Brain pericyte (primary cell): ENCODE data around the gene TLE1.

Source experiments
- DNase-seq: peaks from one replicate; pipeline ENCODE4 v3.0.0-alpha.2; 2012; ENCODE audit warnings: low read depth, low spot score

Gene TLE1

DNA sequence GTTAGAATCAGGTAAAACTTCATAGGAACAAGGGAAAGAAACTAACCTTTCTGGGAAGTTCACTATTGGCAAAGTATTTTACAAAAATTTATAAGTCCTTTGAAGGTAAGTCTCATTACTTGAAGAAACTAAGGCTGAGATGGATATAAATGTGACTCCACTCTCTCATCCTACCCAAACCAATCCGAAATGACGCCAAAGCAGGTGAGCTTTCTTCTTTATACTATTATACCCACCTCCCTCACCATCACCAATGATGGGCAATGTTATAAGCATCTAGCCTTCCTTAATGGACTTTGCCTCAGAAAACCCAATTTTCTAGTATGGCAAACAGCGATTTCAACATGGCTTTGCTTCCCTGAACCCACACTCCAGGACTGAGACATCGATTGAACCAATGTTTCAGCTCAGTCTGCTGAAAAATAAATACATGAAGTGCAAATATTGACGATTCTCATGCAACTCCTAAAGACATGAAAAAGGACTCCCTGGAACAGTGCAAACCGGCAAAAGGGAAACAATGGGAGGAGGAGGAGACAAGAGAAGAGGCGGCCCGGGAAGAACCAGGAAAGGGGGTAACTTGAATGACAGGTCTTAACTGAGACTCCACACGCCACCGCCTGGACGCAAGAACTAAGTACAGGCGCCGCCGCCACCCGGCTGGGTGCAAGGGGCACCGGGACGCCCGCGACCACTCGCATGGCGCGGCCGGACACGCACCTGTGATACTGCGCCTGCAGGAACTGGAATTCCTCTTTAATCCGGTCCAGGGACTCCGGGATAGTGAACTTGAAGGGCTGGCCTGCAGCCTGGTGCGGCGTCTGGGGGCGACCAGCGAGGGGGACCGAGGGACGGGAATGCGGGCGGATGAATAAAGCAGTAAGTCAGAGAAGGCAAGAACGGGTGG is 2.5 kb downstream of the TLE1 start:
- no peak for DNase-seq

DNA sequence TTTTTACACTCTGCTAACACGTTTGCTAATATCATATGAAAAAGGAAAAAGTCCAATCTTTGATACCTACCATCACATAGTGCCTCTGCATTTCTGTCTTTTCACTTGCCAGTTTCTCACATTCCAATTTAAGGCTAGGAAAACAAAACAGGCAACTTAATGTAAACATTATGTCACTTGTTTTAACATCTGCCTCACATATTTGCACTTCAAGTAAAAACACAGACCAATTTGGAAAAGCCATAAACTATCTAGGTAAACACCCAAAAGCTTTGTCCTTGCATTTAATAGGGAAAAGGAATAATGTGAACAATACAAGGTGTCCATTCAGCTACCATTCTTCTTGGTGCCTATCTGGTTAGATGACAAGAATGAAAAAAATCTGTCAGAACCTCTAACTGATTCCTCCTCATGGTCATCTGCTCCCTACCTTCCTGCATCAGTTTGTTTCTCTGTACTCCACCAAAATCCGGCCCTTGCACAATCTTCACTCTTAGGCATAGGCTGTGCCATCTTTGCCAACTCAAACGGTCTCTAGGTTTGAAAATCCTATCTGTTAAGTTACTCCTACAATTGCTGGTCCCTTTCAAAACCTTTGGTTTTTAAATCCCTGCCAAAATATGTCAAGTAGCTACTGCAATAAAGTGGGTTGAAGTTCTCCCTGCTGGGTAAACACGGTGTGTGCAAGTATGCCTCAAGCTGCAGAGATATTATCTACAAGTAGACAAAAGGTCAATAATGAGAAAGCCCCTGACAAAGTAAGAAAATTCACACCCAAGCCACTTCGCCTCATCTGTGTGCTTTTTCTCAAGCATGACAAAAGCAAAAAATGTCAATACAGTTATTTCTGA is 3.4 kb downstream of the TLE1 start:
- DNase-seq, result no peak

DNA sequence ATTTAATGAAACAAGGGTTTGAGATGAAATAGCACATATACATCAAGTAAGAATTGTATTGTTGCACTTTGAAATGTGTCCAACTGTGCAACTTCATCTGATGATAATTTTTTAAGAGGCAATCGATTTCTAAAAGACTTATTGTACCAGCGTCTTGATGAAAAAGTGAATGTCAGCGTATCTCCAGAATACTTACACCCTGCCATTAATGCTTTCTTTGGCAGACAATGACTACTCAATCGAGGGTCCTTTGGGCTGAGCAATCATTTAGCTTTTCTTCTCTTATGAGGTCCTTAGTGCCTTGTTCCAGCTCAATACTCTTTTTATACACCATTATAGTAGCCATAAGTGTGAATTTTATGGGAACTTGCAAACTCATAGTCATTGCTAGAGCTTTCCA is 4.7 kb downstream of the TLE1 start:
- DNase-seq, result no peak

DNA sequence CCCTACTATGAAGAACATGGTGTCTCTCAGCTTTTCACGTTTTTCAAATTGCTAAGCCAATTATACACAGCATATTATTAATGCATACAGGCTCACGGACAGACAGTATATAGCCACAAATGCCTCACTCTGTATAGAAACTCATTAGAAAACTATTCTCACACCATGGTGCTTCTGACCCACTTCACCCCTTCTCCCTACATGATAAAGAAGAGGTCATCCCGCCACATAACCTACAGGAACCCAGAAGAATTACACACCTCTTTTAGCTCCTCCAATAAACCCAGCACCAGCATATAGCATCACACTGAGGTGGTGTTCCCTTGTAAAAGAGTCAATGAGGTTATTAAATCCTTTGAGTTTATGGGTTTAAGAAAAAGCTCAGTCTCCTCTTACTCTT is 5.6 kb downstream of the TLE1 start:
- DNase-seq, result no peak

DNA sequence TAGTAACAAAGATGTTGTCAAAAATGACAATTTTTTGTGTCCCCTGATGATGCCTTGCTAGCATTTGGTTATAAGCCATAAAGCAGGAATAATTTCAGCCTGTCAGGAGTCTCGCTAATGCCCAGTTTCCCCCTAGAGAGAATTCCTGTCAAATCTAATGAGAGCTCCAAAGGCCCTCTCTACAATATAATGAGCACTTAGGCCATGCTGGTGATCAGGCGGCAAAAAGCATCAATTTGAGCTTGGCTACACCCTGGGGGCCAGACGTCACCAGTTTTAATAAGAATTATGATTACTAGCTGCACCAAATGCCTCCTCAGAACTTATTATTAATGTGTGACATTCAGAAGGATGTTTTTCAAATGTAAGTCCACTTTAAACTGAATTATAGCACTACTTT is 6.1 kb downstream of the TLE1 start:
- no peak for DNase-seq

DNA sequence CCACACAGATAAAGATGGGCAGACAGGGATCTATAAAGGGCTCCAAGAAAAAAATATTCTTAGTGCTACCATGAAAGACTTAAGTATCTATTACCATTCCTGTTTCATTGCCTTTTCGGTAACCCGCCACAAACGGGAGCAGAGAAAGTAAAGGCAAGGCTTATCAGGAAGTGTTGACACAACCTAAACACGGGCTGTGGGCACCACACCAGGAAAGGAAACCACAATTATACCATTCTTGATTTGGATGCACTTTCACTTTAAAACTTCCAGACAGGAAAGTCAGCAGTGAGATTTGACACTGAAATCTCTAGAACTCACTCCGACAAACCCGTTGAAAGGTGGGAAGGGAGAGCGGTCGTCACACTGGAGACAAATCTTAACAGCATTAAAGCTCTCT is 6.5 kb downstream of the TLE1 start:
- no peak for DNase-seq

DNA sequence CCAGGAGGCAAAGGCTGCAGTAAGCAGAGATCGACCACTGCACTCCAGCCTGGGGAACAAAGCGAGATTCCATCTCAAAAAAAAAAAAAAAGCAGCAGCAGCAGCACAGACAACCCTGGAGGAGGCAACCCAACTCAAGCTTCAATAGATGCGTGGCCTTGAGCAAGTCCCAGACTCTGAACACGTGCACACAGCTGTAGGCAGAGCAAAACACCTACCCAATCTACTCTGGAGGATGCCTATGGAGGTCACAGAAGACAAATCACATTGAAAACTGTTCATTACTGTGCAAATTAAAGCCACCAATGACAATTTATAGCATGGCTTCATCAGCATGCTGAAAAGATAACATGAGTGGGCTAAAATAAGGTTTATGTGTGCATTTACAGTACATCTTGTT is 7.2 kb downstream of the TLE1 start:
- DNase-seq, result no peak

DNA sequence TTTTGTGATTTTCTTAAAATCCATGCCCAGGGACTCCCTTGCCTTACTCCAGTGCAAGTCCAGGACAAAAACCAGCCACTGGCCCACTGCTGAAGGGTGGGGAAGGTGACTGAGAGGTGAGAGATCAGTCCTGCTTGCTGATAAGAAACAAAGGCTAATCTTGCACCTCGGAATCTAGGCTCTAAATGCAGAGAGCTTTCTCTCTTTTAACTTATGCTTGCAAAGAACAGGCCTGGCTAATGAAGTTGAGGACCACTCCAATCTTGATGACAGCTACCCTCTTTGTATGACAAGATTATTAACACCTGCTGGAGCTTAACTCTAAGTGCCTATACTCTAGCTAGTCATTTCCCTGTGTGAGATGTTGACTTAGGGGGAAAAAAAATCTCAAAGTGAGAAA is 8.8 kb downstream of the TLE1 start:
- DNase-seq, result no peak

DNA sequence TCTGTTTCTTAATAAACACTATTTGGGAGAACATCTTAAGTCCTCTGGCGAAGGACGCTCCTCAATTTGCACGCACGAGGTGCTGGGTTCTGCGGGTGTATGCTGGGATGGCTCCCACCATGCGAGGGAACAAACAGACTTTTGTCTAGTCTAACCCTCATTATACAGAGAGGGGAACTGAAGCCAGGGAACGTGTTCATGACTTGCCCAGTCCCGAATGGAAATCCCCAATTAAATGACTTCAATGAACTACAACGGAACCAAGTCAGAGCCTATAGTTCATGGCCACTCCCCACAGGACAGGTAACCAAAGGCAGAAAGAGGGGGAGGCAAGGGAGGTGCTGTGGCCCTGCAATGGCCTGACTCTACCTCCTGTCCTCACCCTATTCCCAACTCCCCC is 9.3 kb downstream of the TLE1 start:
- DNase-seq, result no peak

DNA sequence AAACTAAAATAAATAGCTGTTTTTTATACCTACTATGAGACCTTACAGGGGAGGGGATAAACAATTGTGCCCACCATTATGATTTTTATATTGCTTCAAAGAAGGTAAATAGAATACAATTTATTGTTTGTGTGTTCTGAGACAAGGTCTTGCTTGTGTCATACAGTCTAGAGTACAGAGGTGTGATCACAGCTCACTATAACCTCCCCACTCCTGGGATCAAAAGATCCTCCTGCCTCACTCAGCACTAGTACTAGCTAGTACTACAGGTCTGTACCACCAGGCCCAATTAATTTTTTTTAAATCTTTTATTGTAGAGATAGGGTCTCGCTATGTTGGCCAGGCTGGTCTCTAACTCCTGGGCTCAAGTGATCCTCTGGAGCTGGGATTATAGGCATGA is 11.3 kb downstream of the TLE1 start:
- DNase-seq, result no peak

DNA sequence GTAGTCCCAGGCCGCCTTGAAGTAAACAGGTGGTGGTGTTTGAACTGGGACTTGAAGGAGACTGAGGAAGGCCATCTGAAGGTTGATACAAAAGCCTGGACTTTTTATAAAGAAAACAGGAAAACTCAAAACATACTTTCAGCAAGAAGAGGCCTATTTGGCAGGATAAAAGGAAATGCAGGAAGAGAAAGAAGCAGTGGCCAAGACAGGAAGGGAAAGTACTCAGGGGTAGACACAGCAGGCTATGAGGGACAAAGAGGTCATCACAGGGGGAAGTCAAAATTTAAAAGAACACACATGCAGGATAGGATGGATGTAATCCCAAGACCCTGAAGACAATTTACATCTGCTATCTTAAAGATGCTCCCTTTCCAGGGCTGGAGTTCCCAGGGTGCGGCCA is 13.0 kb downstream of the TLE1 start:
- DNase-seq, result no peak

DNA sequence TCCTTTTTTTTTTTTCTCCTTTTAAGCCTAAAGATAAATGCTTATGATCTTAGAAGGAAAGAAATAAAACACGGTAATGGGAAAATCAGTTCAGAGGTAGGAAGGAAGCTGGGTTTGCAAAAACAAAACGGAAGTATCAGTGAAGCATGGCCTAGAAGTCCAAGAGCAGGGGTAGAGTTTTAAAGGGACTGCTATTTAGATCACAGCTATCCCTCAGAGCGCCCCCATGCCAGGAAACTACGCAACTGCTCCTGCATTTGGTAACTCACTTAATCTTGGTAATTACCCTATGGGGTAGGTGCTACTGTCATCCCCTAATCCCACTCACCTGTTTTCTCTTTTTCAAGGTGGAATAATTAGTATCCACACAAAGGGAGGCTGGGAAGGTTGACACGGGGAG is 16.0 kb downstream of the TLE1 start:
- no peak for DNase-seq

DNA sequence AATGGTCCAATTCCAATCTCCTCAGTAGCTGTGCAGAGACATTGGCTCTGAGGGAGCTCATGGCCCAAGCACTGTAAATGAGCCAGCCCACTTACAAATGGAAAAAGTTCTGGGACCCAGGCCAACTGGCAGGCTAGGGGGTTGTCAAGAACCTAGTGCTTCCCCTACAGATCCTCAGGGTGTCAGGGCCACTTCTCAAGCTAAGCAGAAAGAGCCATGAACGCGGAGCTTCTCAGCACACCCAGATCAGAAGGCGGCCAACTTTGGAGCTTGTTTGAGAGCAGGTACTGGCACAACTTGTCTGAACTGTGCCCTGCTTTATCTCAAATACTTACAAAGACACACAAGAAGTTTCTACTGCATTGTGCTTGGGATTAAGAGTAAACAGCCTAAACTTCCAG is 17.5 kb downstream of the TLE1 start:
- no peak for DNase-seq

DNA sequence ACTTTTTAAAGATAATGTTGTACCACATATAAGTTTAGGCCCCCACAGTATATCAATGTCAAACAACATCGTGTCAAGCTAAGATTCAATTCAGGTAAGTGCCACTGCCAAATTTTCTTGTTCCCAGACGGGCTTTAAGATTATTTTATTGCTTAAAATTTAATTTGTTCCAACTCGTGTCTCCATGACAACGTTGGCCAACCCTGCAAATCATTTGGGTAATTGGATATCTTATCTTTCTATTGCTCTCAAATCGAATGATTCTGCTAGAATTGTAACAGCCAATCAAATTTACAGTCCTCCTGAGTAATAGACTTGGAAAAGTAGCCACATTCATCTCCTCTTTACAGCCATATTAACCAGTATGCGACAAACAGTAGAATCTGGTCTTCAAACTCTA is 19.5 kb downstream of the TLE1 start:
- DNase-seq, result no peak

DNA sequence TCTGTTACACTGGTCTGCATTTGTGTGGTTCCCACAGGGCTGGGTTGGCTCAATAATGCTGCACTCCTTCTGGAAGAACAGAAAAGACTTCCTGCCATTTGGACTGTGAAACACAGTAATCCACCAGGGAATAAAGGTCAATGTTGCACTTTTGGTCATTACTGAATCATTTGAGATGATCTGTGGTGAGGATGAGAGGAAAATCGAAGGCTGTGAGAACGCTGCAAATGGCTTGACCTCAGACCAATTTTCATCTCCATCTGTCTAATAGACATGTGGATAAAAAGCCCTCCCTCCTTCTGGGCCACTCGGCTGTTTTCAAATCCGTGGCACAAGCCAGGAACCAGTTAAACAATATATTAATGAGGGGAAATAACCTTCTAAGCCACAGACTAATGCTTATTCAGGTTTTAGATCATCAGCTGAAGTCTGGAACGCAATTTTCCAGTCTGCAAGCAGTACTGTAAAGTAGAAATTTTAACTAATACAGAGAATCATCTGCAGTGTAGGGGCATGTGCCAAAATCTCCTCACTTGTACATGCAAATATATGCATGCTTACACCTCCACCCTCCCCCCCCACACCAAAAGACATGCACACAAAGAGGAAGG is 20.2 kb downstream of the TLE1 start:
- DNase-seq, result no peak

DNA sequence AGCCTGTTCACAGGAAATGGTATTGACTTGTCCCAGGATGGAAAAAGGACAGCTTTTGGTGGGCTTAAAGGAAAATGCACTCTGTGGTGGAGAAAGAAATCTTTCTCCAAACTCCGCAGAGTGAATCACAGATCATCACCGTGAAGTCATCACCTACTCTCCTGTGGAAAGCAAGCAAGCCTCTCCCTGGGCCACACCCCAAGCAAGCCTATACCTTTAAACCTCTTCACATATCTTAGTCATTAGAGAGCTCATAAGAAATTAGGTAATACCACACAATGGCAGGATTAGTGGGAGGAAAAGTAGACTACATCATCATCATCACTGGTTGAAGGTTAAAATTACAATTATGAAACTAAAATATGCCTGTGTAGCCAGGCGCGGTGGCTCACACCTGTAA is 23.2 kb downstream of the TLE1 start:
- no peak for DNase-seq

DNA sequence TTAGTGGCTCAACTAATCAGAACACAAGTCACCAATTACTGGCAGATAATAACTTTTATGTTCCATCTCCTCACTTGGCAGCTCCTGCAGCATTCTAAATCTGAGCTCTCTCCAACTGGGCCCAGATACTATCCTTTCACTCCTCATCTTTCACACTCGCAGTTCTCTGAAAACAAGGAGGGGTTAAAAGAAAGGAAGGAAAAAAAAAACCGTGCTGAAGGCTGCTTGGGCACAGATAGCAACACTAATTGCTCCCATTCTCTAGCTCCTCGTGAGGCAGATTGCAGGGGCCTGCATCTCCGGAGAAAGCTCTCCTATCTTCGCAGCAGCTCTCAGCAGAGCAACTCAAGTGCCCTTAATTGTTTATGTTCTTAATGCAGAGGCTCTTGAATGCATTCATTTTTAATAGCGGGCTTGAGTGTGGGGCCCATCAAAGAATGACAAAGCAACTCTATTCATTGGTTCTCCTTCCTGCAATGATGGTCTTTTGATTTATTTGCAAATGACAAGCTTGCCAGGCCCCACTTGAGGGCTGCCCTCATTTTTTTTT is 23.9 kb downstream of the TLE1 start:
- no peak for DNase-seq

DNA sequence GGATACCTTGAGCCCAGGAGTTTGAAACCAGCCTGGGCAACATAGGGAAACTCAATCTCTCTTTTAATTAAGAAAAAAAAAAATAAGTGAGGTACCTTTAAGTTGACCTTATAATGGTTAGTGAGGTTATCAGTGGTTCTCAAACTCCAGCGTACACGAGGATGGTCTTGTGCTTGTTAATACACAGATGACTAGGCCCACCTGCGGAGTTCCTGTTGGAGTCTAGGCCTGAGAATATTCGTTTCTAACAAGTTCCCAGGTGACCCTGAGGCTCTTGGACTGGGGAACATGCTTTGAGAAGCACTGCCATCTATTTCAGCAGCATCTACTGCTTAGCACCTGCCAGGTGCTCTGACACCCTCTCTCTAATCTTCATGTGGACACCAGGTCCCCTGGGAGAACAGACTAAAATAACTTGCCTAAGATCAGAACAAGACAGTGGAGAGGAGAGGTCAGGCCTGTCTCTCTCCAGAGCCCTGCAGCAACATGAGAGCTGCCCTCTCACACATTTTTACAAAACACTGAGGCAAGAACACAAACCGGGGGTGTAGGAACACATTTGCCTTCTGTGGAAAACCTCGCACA is 24.6 kb downstream of the TLE1 start:
- no peak for DNase-seq

DNA sequence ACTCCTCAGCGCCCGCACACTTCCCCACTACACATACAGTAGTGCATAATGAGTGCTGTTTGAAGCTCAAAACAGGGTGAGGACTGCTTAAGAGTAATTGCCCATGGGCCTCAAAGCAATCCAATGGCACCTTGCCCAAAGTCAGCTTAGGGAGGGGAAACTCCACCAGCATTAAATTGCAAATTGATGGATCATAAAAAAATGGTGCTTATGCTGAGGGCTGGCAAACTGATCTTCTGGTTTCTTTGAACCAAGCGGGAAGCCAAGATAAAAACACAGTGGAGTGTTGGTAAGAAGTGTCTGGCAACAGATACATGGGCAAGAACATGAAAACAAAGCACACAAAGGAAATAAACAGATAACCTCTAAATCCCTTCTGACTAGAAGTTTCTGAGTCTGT is 28.0 kb downstream of the TLE1 start:
- DNase-seq, result no peak

DNA sequence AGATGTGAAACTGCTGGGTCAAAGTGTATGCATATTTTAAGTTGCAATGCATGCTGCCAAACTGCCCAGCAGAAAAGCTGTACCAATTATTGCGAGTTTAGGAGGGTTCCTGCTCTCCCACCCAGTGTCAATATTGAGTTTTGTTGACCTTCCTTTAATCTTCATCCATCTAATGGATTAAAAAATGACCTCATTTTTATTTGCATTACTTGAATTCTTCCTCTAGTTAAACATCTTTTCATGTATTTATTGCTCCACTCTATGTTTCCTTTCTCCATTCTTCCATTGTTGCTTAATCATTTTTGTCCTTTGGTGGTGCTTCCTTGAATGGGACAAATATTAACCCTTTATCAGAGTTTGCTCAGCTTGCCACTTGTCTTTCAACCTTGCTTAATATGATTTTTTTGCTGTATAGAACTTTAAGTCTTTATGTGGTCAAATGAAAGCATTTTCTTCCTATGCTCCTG is 32.4 kb downstream of the TLE1 start:
- no peak for DNase-seq

DNA sequence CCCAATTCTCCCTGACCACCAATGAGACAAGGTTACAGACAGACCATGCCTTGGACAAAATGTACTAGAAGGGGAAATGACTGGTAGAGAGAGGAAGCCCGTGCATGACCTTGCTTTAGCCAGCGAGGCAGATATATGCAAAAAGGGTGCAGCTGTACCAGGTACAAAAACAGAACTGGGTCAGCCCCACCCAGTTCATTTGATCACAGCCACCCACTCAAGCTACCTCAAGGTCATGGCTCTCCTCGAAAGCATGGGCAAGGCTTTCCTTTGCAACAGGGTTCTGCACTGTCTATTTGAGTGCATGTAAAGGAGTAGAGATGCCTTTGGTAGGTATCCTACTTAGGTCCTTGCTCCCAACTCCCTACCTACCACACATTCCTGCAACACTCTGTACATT is 33.3 kb downstream of the TLE1 start:
- no peak for DNase-seq

DNA sequence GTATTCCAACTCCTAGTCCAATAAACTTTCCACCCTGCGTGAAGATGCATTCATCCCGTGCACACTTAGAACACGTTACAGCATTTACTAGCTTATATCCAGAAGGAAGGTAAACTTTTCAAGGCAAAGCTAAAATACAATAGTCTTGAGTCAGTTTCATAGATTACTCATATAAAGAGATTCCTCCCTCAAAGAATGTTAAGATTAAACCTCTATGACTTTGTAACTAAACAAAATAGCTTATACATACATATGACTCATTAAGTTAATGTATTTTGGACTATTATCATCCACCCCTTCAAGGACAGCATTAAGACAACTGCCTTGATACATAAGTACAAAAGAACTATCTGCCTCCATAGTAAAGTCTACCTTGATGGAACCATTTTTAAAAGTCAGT is 36.1 kb downstream of the TLE1 start:
- no peak for DNase-seq
